Measurements from ENCODE around the gene NBR1.
"Not testable (repeated sequence)": the region's sequence is repeated elsewhere in the genome, so short reads cannot be mapped to it uniquely, and the experiment has no call there.

Gene NBR1

GRCh38 chr17:43220511-43221125, 49.6 kb downstream of the NBR1 start:
- TF ChIP-seq EZH2phosphoT487 (conservative IDR thresholded peaks at IDR 0.05; ENCODE audit: low read length) (no peak), CTCF (IDR thresholded peaks at IDR 0.05; ENCODE audit: insufficient read depth, low read length, poor library complexity, severe bottlenecking) (no peak)
- Histone ChIP-seq H3K79me2 (ENCODE audit: insufficient read depth, low read length) (no peaks in the 10 kb centered on the region), H3K9me3 (ENCODE audit: insufficient read depth, low read length) (no peaks in the 10 kb centered on the region), H3F3A (ENCODE audit: insufficient read depth) (no peaks in the 10 kb centered on the region), H3K4me2 (ENCODE audit: low read depth, low read length, poor library complexity, severe bottlenecking) (no peak overlapping the region), H3K9ac (ENCODE audit: low read length) (no peak overlapping the region), H3K27me3 (ENCODE audit: low read length) (no peaks in the 10 kb centered on the region), H4K20me1 (ENCODE audit: low read depth, low read length) (no peaks in the 10 kb centered on the region), H3K9me2 (replicated peaks; ENCODE audit: insufficient read depth, low read length) (no peaks in the 10 kb centered on the region), H2AFZ (ENCODE audit: low read depth, low read length, severe bottlenecking) (no peak overlapping the region), H3K27ac (ENCODE audit: low read depth, low read length) (no peak overlapping the region), H3K36me3 (ENCODE audit: low read length) (no peaks in the 10 kb centered on the region), H3K4me3 (ENCODE audit: insufficient read depth, low read length, poor library complexity, severe bottlenecking) (no peak overlapping the region)

- TF ChIP-seq EZH2phosphoT487 (conservative IDR thresholded peaks at IDR 0.05; ENCODE audit: low read length) (no peak), CTCF (IDR thresholded peaks at IDR 0.05; ENCODE audit: insufficient read depth, low read length, poor library complexity, severe bottlenecking) (no peak)
- H4K20me1 ChIP-seq (ENCODE audit: low read depth, low read length) = no peaks in the 10 kb centered on the region
- no peaks in the 10 kb centered on the region for H3F3A ChIP-seq (ENCODE audit: insufficient read depth)
- H3K27me3 ChIP-seq (ENCODE audit: low read length) = no peaks in the 10 kb centered on the region
- no peak overlapping the region for H3K27ac ChIP-seq (ENCODE audit: low read depth, low read length)
- H3K9ac ChIP-seq (ENCODE audit: low read length) = no peak overlapping the region
- H3K4me2 ChIP-seq (ENCODE audit: low read depth, low read length, poor library complexity, severe bottlenecking) = no peak overlapping the region
- H3K9me2 ChIP-seq (replicated peaks; ENCODE audit: insufficient read depth, low read length) = no peaks in the 10 kb centered on the region
- H2AFZ ChIP-seq (ENCODE audit: low read depth, low read length, severe bottlenecking) = no peak overlapping the region
- H3K4me3 ChIP-seq (ENCODE audit: insufficient read depth, low read length, poor library complexity, severe bottlenecking) = no peak overlapping the region
- H3K79me2 ChIP-seq (ENCODE audit: insufficient read depth, low read length) = no peaks in the 10 kb centered on the region
- H3K36me3 ChIP-seq (ENCODE audit: low read length) = no peaks in the 10 kb centered on the region; the same call in 1 of the 2 replicates
- H3K9me3 ChIP-seq (ENCODE audit: insufficient read depth, low read length) = no peaks in the 10 kb centered on the region
These were observed 53.2 kb downstream of the NBR1 start for GRCh38 chr17:43224146-43224705.

GRCh38 chr17:43226393-43226792, 55.4 kb downstream of the NBR1 start:
- no peaks in the 10 kb centered on the region for H4K20me1 ChIP-seq (ENCODE audit: low read depth, low read length)
- no peak overlapping the region for H3K4me3 ChIP-seq (ENCODE audit: insufficient read depth, low read length, poor library complexity, severe bottlenecking)
- no peak overlapping the region for H3K27ac ChIP-seq (ENCODE audit: low read depth, low read length)
- no peak overlapping the region for H2AFZ ChIP-seq (ENCODE audit: low read depth, low read length, severe bottlenecking)
- no peaks in the 10 kb centered on the region for H3F3A ChIP-seq (ENCODE audit: insufficient read depth)
- TF ChIP-seq CTCF (IDR thresholded peaks at IDR 0.05; ENCODE audit: insufficient read depth, low read length, poor library complexity, severe bottlenecking) (no peak), EZH2phosphoT487 (conservative IDR thresholded peaks at IDR 0.05; ENCODE audit: low read length) (no peak)
- no peak overlapping the region for H3K4me2 ChIP-seq (ENCODE audit: low read depth, low read length, poor library complexity, severe bottlenecking)
- no peaks in the 10 kb centered on the region for H3K9me2 ChIP-seq (replicated peaks; ENCODE audit: insufficient read depth, low read length)
- H3K36me3 ChIP-seq (ENCODE audit: low read length) = no peaks in the 10 kb centered on the region; the same call in 1 of the 2 replicates
- no peaks in the 10 kb centered on the region for H3K27me3 ChIP-seq (ENCODE audit: low read length)
- no peaks in the 10 kb centered on the region for H3K79me2 ChIP-seq (ENCODE audit: insufficient read depth, low read length)
- no peaks in the 10 kb centered on the region for H3K9me3 ChIP-seq (ENCODE audit: insufficient read depth, low read length)
- H3K9ac ChIP-seq (ENCODE audit: low read length) = no peak overlapping the region

GRCh38 chr17:43228020-43228782, 57.2 kb downstream of the NBR1 start, which contains the start of gene CCDC200:
Gene CCDC200 (minus strand): TSS chr17:43228623. CDS start chr17:43228554, 69 bp downstream.
- H3K9me3 ChIP-seq (ENCODE audit: insufficient read depth, low read length); H3K4me2 ChIP-seq (ENCODE audit: low read depth, low read length, poor library complexity, severe bottlenecking); H3K9ac ChIP-seq (ENCODE audit: low read length); H3K79me2 ChIP-seq (ENCODE audit: insufficient read depth, low read length); H4K20me1 ChIP-seq (ENCODE audit: low read depth, low read length); H3K27ac ChIP-seq (ENCODE audit: low read depth, low read length); H3K9me2 ChIP-seq (replicated peaks; ENCODE audit: insufficient read depth, low read length); H3K27me3 ChIP-seq (ENCODE audit: low read length); H3K36me3 ChIP-seq (ENCODE audit: low read length); H3K4me3 ChIP-seq (ENCODE audit: insufficient read depth, low read length, poor library complexity, severe bottlenecking); H3F3A ChIP-seq (ENCODE audit: insufficient read depth); H2AFZ ChIP-seq (ENCODE audit: low read depth, low read length, severe bottlenecking): not testable (repeated sequence)

- H3K27ac ChIP-seq (ENCODE audit: low read depth, low read length); H2AFZ ChIP-seq (ENCODE audit: low read depth, low read length, severe bottlenecking); H3K79me2 ChIP-seq (ENCODE audit: insufficient read depth, low read length); H4K20me1 ChIP-seq (ENCODE audit: low read depth, low read length); H3K36me3 ChIP-seq (ENCODE audit: low read length); H3F3A ChIP-seq (ENCODE audit: insufficient read depth); H3K9ac ChIP-seq (ENCODE audit: low read length); H3K9me3 ChIP-seq (ENCODE audit: insufficient read depth, low read length); H3K4me2 ChIP-seq (ENCODE audit: low read depth, low read length, poor library complexity, severe bottlenecking); H3K4me3 ChIP-seq (ENCODE audit: insufficient read depth, low read length, poor library complexity, severe bottlenecking); H3K27me3 ChIP-seq (ENCODE audit: low read length); H3K9me2 ChIP-seq (replicated peaks; ENCODE audit: insufficient read depth, low read length): not testable (repeated sequence)
These were observed 60.4 kb downstream of the NBR1 start for GRCh38 chr17:43231205-43232020.

All from SU-DHL-6 (cell line).